Measurements from ENCODE around the gene FLOT1. TPM values are rescaled to one million over a fixed set of nuclear protein-coding genes. Genes with fewer than 3 reads are reported as not detected.
"Not testable (repeated sequence)": the region's sequence is repeated elsewhere in the genome, so short reads cannot be mapped to it uniquely, and the experiment has no call there.

The FLOT1 gene
- total RNA-seq, 1 experiment from 2014 or later, result 176 TPM

DNA sequence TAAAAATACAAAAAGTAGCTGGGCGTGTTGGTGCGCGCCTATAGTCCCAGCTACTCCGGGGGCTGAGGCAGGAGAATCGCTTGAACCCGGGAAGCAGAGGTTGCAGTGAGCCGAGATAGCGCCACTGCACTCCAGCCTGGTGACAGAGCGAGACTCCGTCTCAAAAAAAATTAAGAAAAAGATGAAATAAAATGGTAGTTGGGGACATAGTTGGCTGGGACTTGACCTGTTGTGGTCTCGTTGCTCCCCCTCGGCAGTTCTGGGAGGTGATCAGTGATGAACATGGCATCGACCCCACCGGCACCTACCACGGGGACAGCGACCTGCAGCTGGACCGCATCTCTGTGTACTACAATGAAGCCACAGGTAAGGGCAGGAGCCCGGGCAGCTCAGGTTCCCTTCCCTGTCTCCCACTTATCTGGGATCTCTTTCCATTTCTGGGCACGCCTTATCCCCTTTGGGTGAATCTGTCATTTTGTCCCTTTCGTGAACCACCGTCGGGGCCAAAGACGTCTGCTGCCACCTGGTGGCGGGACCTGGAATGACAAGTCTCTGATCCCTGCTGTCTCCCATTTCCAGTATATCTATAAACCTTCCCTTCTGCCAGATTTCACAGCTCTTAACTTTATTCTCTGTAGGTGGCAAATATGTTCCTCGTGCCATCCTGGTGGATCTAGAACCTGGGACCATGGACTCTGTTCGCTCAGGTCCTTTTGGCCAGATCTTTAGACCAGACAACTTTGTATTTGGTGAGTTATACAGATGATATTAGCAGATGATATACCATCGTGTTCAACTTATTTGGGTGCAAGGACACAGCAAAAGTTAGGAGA lies 20.0 kb downstream of the FLOT1 start:
- CTCF ChIA-PET, result interaction anchor here (1.6 kb wide), 1 partner anchor 43 kb away, joined by 10 read pairs; no protein-coding TSS in a partner anchor
- DNase-seq (ENCODE audit: low read depth, low spot score) (no peak), ATAC-seq (no peak)
- H3K27ac ChIP-seq (ENCODE audit: low read length), result peak overlapping the region; percentile 82
- in situ Hi-C loops (cut with HindIII; ENCODE audit: low pct_unique_long_range_greater_than_20kb, low sequenced_read_pairs) (no loop called here), intact Hi-C loops (cut with micrococcal nuclease; ENCODE audit: unreplicated experiment) (loop anchor here (1.0 kb wide), 1 partner anchor 41 kb away; no protein-coding TSS in a partner anchor)
- H3K36me3 ChIP-seq (ENCODE audit: control insufficient read depth, insufficient read depth, low read length), result peaks cover 29% of the 10 kb centered on the region
- POLR2A ChIA-PET, result interaction anchor here (0.8 kb wide), 2 partner anchors 17 to 50 kb away, joined by 4 to 8 read pairs; partner anchors contain the start of gene DHX16
- H3K9me3 ChIP-seq (ENCODE audit: control insufficient read depth, insufficient read depth, low read depth, low read length), result no peaks in the 10 kb centered on the region
- no peaks in the 10 kb centered on the region for H3K27me3 ChIP-seq (ENCODE audit: control insufficient read depth, insufficient read depth, low read length)
- no peak for TF ChIP-seq REST (IDR thresholded peaks at IDR 0.05; ENCODE audit: insufficient read depth in 1 of 2, low read depth in 2 of 2, low read length in 1 of 2)
- peak; percentile 97 for TF ChIP-seq CTCF (IDR thresholded peaks at IDR 0.05)
- no TSS peak for BruUV-seq (replicated peaks)
- peak overlapping the region; percentile 88 to 100 for H3K4me3 ChIP-seq (ENCODE audit: low read depth in 2 of 2, low read length in 2 of 2)
- peaks cover 35% of the 10 kb centered on the region for H3K4me1 ChIP-seq (ENCODE audit: control insufficient read depth, insufficient read depth, low read length)

DNA sequence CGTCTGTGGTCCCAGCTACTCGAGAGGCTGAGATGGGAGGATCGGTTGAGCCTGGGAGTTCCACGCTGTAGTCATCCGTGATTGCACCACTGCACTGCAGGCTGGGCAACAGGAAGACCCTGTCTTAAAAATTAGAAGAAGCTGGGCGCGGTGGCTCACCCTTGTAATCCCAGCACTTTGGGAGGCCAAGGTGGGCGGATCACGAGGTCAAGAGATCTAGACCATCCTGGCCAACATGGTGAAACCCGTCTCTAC lies 20.5 kb downstream of the FLOT1 start:
- H3K27me3 ChIP-seq (ENCODE audit: control insufficient read depth, insufficient read depth, low read length); H3K9me3 ChIP-seq (ENCODE audit: control insufficient read depth, insufficient read depth, low read depth, low read length); ATAC-seq; BruUV-seq (replicated peaks); in situ Hi-C loops (cut with HindIII; ENCODE audit: low pct_unique_long_range_greater_than_20kb, low sequenced_read_pairs); DNase-seq (ENCODE audit: low read depth, low spot score): not testable (repeated sequence)
- peaks cover 35% of the 10 kb centered on the region for H3K4me1 ChIP-seq (ENCODE audit: control insufficient read depth, insufficient read depth, low read length)
- peak overlapping the region; percentile 88 to 100 for H3K4me3 ChIP-seq (ENCODE audit: low read depth in 2 of 2, low read length in 2 of 2)
- ChIA-PET CTCF (interaction anchor here (1.6 kb wide), 1 partner anchor 43 kb away, joined by 10 read pairs; no protein-coding TSS in a partner anchor), POLR2A (interaction anchor here (0.8 kb wide), 2 partner anchors 18 to 49 kb away, joined by 4 to 8 read pairs; partner anchors contain the start of gene DHX16)
- H3K36me3 ChIP-seq (ENCODE audit: control insufficient read depth, insufficient read depth, low read length), result peaks cover 29% of the 10 kb centered on the region
- H3K27ac ChIP-seq (ENCODE audit: low read length), result peak overlapping the region; percentile 82
- intact Hi-C loops (cut with micrococcal nuclease; ENCODE audit: unreplicated experiment), result loop anchor here (1.0 kb wide), 1 partner anchor 41 kb away; no protein-coding TSS in a partner anchor

GRCh38 chr6:30721198-30722024 lies 21.1 kb downstream of the FLOT1 start:
- no TSS peak for BruUV-seq (replicated peaks)
- in situ Hi-C loops (cut with HindIII; ENCODE audit: low pct_unique_long_range_greater_than_20kb, low sequenced_read_pairs) (no loop called here), intact Hi-C loops (cut with micrococcal nuclease; ENCODE audit: unreplicated experiment) (loop anchor here (1.0 kb wide), 1 partner anchor 40 kb away; no protein-coding TSS in a partner anchor)

More at GRCh38 chr6:30721198-30722024, 21.1 kb downstream of the FLOT1 start:
- DNase-seq (ENCODE audit: low read depth, low spot score) (no peak), ATAC-seq (peak; percentile 25)
- H3K4me1 ChIP-seq (ENCODE audit: control insufficient read depth, insufficient read depth, low read length), result peaks cover 38% of the 10 kb centered on the region
- H3K4me3 ChIP-seq (ENCODE audit: low read depth in 2 of 2, low read length in 2 of 2), result peak overlapping the region; percentile 88 to 100
- peaks cover 32% of the 10 kb centered on the region for H3K36me3 ChIP-seq (ENCODE audit: control insufficient read depth, insufficient read depth, low read length)
- peak overlapping the region; percentile 100 for H3K27ac ChIP-seq (ENCODE audit: low read length)
- H3K27me3 ChIP-seq (ENCODE audit: control insufficient read depth, insufficient read depth, low read length), result no peaks in the 10 kb centered on the region
- TF ChIP-seq TCF7L2 (IDR thresholded peaks at IDR 0.05; ENCODE audit: low read depth, low read length) (peak; percentile 87), SIN3A (IDR thresholded peaks at IDR 0.05; ENCODE audit: borderline replicate concordance, insufficient read depth, low read depth, low read length) (no peak; the same call in 1 of the 2 replicates), CTCF (IDR thresholded peaks at IDR 0.05) (peak; percentile 63; the same call in 1 of the 2 replicates), POLR2AphosphoS5 (IDR thresholded peaks at IDR 0.05; ENCODE audit: low read depth, low read length) (peak; percentile 88), REST (IDR thresholded peaks at IDR 0.05; ENCODE audit: insufficient read depth in 1 of 2, low read depth in 2 of 2, low read length in 1 of 2) (0 out of 4 replicates have a peak, but pooled peaks have one; percentile 26 to 43)
- POLR2A ChIA-PET, result interaction anchor here (0.7 to 0.8 kb wide), 4 partner anchors 18 to 122 kb away, joined by 3 to 8 read pairs (median 4); partner anchors contain the start of gene DHX16
- H3K9me3 ChIP-seq (ENCODE audit: control insufficient read depth, insufficient read depth, low read depth, low read length), result no peaks in the 10 kb centered on the region
- CTCF ChIA-PET, result interaction anchor here (0.6 to 1.6 kb wide), 3 partner anchors 42 to 210 kb away, joined by 3 to 10 read pairs (median 3); no protein-coding TSS in a partner anchor

Data from Panc1 (cell line).